ENCODE data around the gene SLCO2B1.

SLCO2B1 gene

DNA sequence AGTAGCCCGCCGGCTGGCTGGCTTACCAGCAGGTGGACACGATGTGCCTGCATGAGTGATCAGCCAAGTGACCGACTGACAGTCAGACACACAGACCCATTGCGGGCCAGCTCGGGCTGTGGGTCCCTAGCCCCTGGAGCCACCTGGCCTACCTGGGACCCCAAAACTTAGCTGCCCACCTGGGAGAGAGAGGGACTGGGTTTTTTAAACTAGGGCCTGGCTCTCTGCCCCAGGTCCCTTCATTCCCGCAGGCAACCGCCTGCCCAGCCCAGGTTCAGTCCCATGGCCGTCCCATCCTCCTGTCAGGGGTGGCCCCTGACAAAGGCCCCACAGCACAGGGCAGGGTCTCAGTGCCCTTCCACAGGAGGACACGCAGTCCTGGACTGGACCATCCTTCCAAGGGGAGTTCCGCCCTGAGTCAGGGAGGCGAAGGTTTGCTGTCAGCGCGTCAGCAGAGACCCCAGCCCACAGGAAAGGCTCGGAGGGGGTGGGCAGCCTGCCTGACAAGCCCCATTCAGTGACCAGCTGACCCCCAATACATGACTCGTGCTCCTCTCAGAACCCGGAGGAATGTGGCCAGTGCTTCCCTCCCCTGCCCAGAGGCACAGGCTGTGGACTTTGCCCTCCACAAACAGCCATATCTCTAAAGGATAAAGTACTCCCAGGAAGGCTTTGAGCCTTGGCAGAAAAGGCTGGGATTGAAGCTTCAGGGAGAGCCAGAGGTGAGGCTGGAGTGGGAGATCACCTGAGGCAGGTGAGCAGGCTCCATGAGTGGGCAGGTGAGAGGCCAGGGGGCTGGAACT is 8.4 kb downstream of the SLCO2B1 start:
- Histone ChIP-seq H3K9ac (ENCODE audit: low read depth, low read length, poor library complexity) (no peak overlapping the region), H3K36me3 (replicated peaks in 1 of 2; ENCODE audit: control insufficient read depth in 2 of 2, insufficient read depth in 2 of 2, low read length in 2 of 2) (no peaks in the 10 kb centered on the region), H3K27ac (replicated peaks; ENCODE audit: low read length) (no peak overlapping the region), H3K18ac (ENCODE audit: low read length) (no peak overlapping the region), H4K91ac (ENCODE audit: low read depth, low read length, poor library complexity) (no peak overlapping the region), H3K14ac (ENCODE audit: low read length) (no peak overlapping the region), H3K79me1 (ENCODE audit: low read depth, low read length) (no peaks in the 10 kb centered on the region), H3K4ac (ENCODE audit: low read length) (no peak overlapping the region), H3K4me3 (ENCODE audit: low read length in 2 of 2) (no peak overlapping the region), H2BK5ac (ENCODE audit: low read length) (peak overlapping the region; percentile 68), H3K4me2 (ENCODE audit: insufficient read depth, low read length, poor library complexity, severe bottlenecking) (no peak overlapping the region), H3K4me1 (ENCODE audit: control insufficient read depth in 2 of 2, insufficient read depth in 1 of 2, low read depth in 1 of 2, low read length in 2 of 2) (peaks cover 5 to 11% of the 10 kb centered on the region in 2 donors), H3K27me3 (ENCODE audit: control insufficient read depth in 3 of 3, insufficient read depth in 3 of 3, low read depth in 1 of 3, low read length in 3 of 3) (no peaks in the 10 kb centered on the region), H3K23ac (ENCODE audit: low read depth, low read length, poor library complexity) (peak overlapping the region; percentile 48), H2BK12ac (ENCODE audit: low read length) (no peak overlapping the region), H4K8ac (ENCODE audit: low read depth, low read length) (no peak overlapping the region), H3K9me3 (replicated peaks in 1 of 2; ENCODE audit: control insufficient read depth in 2 of 2, insufficient read depth in 1 of 2, low read depth in 1 of 2, low read length in 2 of 2) (peaks cover 0 to 12% of the 10 kb centered on the region in 2 donors), H2BK120ac (ENCODE audit: low read depth, low read length) (no peak overlapping the region), H2AK5ac (ENCODE audit: low read depth, low read length) (peak overlapping the region; percentile 51), H2BK15ac (ENCODE audit: low read length) (no peak overlapping the region), H2AFZ (ENCODE audit: low read length) (no peak overlapping the region)
- DNase-seq (ENCODE audit: low spot score), result no peak
- no CpG with 5 or more reads among the region's 17 CpGs for WGBS, 2 donors (ENCODE audit: extremely low coverage in 2 of 2, insufficient read length in 2 of 2, insufficient replicate concordance in 1 of 2)

DNA sequence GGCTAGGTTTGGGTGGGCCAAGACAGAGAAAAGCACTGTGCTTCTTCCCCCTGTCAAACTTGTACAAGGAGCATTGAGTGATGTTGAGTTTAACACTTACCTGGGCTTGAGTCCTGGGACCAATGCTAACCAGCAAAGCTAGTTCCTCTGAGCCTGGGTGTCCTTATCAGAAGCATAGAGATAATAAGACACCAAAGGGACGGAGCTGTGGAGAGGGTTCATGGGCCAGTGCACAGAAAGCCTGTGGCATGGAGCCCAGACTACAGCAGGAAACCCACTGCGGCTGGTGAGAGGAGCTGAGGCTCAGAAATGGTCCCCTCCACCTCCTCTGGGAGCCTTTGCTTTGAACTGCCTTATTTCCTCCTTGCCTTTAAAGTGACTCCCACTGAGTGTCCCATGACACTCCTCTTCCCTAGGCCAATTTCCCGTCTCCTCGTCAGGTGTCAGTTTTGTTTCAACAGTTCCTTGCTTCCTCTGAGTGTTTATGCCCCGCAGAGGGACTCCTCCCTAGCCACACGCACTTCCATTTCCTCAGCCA is 9.4 kb downstream of the SLCO2B1 start:
- DNase-seq (ENCODE audit: low spot score), result no peak
- Histone ChIP-seq H3K9me3 (replicated peaks in 1 of 2; ENCODE audit: control insufficient read depth in 2 of 2, insufficient read depth in 1 of 2, low read depth in 1 of 2, low read length in 2 of 2) (peaks cover 0 to 12% of the 10 kb centered on the region in 2 donors), H3K36me3 (replicated peaks in 1 of 2; ENCODE audit: control insufficient read depth in 2 of 2, insufficient read depth in 2 of 2, low read length in 2 of 2) (no peaks in the 10 kb centered on the region), H4K8ac (ENCODE audit: low read depth, low read length) (no peak overlapping the region), H2BK12ac (ENCODE audit: low read length) (no peak overlapping the region), H3K4me3 (ENCODE audit: low read length in 2 of 2) (no peak overlapping the region), H3K27ac (replicated peaks; ENCODE audit: low read length) (no peak overlapping the region), H3K27me3 (ENCODE audit: control insufficient read depth in 3 of 3, insufficient read depth in 3 of 3, low read depth in 1 of 3, low read length in 3 of 3) (no peaks in the 10 kb centered on the region), H3K4me1 (ENCODE audit: control insufficient read depth in 2 of 2, insufficient read depth in 1 of 2, low read depth in 1 of 2, low read length in 2 of 2) (peaks cover 0 to 7% of the 10 kb centered on the region in 2 donors), H2BK120ac (ENCODE audit: low read depth, low read length) (no peak overlapping the region), H2AK5ac (ENCODE audit: low read depth, low read length) (no peak overlapping the region), H3K4ac (ENCODE audit: low read length) (no peak overlapping the region), H2BK15ac (ENCODE audit: low read length) (no peak overlapping the region), H3K14ac (ENCODE audit: low read length) (no peak overlapping the region), H3K18ac (ENCODE audit: low read length) (no peak overlapping the region), H3K4me2 (ENCODE audit: insufficient read depth, low read length, poor library complexity, severe bottlenecking) (no peak overlapping the region), H3K23ac (ENCODE audit: low read depth, low read length, poor library complexity) (no peak overlapping the region), H2BK5ac (ENCODE audit: low read length) (peak overlapping the region; percentile 68), H4K91ac (ENCODE audit: low read depth, low read length, poor library complexity) (no peak overlapping the region), H3K9ac (ENCODE audit: low read depth, low read length, poor library complexity) (no peak overlapping the region), H2AFZ (ENCODE audit: low read length) (no peak overlapping the region), H3K79me1 (ENCODE audit: low read depth, low read length) (no peaks in the 10 kb centered on the region)
- no CpG with 5 or more reads among the region's 6 CpGs for WGBS, 2 donors (ENCODE audit: extremely low coverage in 2 of 2, insufficient read length in 2 of 2, insufficient replicate concordance in 1 of 2)

DNA sequence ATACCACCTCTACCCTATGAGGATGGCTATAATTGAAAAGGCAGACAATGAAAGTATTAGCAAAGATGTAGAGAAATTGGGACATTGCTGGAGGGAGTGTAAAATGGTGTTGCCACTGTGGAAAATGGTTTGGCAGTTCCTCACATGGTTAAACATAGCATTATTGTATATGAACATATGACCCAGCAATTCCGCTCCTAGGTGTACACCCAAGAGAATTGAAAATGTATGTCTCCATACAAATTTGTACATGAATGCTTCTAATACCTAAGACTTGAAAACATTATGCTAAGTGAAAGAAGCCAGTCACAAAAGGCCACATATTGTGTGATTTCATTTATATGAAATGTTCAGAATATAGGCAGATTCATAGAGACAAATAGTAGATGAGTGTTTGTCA is 10.0 kb downstream of the SLCO2B1 start:
- no peak overlapping the region for H3K14ac ChIP-seq (ENCODE audit: low read length)
- no peak overlapping the region for H2AFZ ChIP-seq (ENCODE audit: low read length)
- no peaks in the 10 kb centered on the region for H3K79me1 ChIP-seq (ENCODE audit: low read depth, low read length)
- no peak overlapping the region for H3K9ac ChIP-seq (ENCODE audit: low read depth, low read length, poor library complexity)
- no peak overlapping the region for H2BK12ac ChIP-seq (ENCODE audit: low read length)
- H4K8ac ChIP-seq (ENCODE audit: low read depth, low read length), result no peak overlapping the region
- H3K4me1 ChIP-seq (ENCODE audit: control insufficient read depth in 2 of 2, insufficient read depth in 1 of 2, low read depth in 1 of 2, low read length in 2 of 2), result peaks cover 0 to 7% of the 10 kb centered on the region in 2 donors
- no peak overlapping the region for H3K27ac ChIP-seq (replicated peaks; ENCODE audit: low read length)
- H3K18ac ChIP-seq (ENCODE audit: low read length), result no peak overlapping the region
- H2AK5ac ChIP-seq (ENCODE audit: low read depth, low read length), result no peak overlapping the region
- H3K4me2 ChIP-seq (ENCODE audit: insufficient read depth, low read length, poor library complexity, severe bottlenecking), result no peak overlapping the region
- H2BK5ac ChIP-seq (ENCODE audit: low read length), result no peak overlapping the region
- peaks cover 0 to 12% of the 10 kb centered on the region in 2 donors for H3K9me3 ChIP-seq (replicated peaks in 1 of 2; ENCODE audit: control insufficient read depth in 2 of 2, insufficient read depth in 1 of 2, low read depth in 1 of 2, low read length in 2 of 2)
- H3K36me3 ChIP-seq (replicated peaks in 1 of 2; ENCODE audit: control insufficient read depth in 2 of 2, insufficient read depth in 2 of 2, low read length in 2 of 2), result no peaks in the 10 kb centered on the region
- no peak for DNase-seq (ENCODE audit: low spot score)
- WGBS, 2 donors (ENCODE audit: extremely low coverage in 2 of 2, insufficient read length in 2 of 2, insufficient replicate concordance in 1 of 2), result no CpG with 5 or more reads among the region's 1 CpG
- no peak overlapping the region for H3K23ac ChIP-seq (ENCODE audit: low read depth, low read length, poor library complexity)
- H3K4me3 ChIP-seq (ENCODE audit: low read length in 2 of 2), result no peak overlapping the region
- no peak overlapping the region for H3K4ac ChIP-seq (ENCODE audit: low read length)
- no peak overlapping the region for H2BK15ac ChIP-seq (ENCODE audit: low read length)
- no peaks in the 10 kb centered on the region for H3K27me3 ChIP-seq (ENCODE audit: control insufficient read depth in 3 of 3, insufficient read depth in 3 of 3, low read depth in 1 of 3, low read length in 3 of 3)
- H2BK120ac ChIP-seq (ENCODE audit: low read depth, low read length), result no peak overlapping the region
- no peak overlapping the region for H4K91ac ChIP-seq (ENCODE audit: low read depth, low read length, poor library complexity)

DNA sequence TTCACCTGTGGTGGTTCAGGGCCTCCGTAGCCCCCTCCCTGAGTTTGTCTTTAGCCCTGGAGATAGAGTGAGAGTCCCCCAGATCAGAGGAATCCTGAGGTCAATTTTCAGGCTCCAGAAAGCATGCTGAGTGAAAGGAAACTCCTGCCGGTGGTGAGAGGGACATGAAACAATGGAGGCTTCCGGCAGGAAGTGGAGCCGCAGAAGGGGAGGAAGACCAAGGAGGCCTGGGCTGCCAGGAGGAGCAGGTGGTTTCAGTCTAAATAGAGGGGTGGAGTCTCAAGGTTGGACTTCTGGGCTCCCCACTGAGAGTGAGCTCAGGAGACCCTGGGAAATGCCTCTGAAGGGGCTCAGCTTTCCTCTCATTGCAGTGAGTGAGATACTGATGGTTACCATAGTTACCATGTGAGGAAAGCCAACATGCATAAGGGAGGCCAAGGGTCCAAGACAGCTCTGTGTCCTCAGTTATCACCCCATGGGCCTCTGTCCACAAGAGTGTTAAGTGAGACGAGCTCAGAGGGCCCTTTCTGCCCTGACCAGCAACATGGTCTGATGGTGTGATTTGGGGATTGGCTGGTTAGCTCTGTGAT is 10.7 kb downstream of the SLCO2B1 start:
- H3K27ac ChIP-seq (replicated peaks; ENCODE audit: low read length), result no peak overlapping the region
- peak overlapping the region; percentile 84 for H2AFZ ChIP-seq (ENCODE audit: low read length)
- H3K79me1 ChIP-seq (ENCODE audit: low read depth, low read length), result no peaks in the 10 kb centered on the region
- no peak overlapping the region for H3K4ac ChIP-seq (ENCODE audit: low read length)
- H4K8ac ChIP-seq (ENCODE audit: low read depth, low read length), result no peak overlapping the region
- H2BK120ac ChIP-seq (ENCODE audit: low read depth, low read length), result no peak overlapping the region
- no peak overlapping the region for H2AK5ac ChIP-seq (ENCODE audit: low read depth, low read length)
- WGBS, 2 donors (ENCODE audit: extremely low coverage in 2 of 2, insufficient read length in 2 of 2, insufficient replicate concordance in 1 of 2), result no CpG with 5 or more reads among the region's 5 CpGs
- H2BK5ac ChIP-seq (ENCODE audit: low read length), result no peak overlapping the region
- H3K9me3 ChIP-seq (replicated peaks in 1 of 2; ENCODE audit: control insufficient read depth in 2 of 2, insufficient read depth in 1 of 2, low read depth in 1 of 2, low read length in 2 of 2), result peaks cover 0 to 12% of the 10 kb centered on the region in 2 donors
- H3K14ac ChIP-seq (ENCODE audit: low read length), result no peak overlapping the region
- H3K27me3 ChIP-seq (ENCODE audit: control insufficient read depth in 3 of 3, insufficient read depth in 3 of 3, low read depth in 1 of 3, low read length in 3 of 3), result no peaks in the 10 kb centered on the region
- peaks cover 0 to 7% of the 10 kb centered on the region in 2 donors for H3K4me1 ChIP-seq (ENCODE audit: control insufficient read depth in 2 of 2, insufficient read depth in 1 of 2, low read depth in 1 of 2, low read length in 2 of 2)
- H2BK12ac ChIP-seq (ENCODE audit: low read length), result no peak overlapping the region
- no peak for DNase-seq (ENCODE audit: low spot score)
- no peak overlapping the region for H2BK15ac ChIP-seq (ENCODE audit: low read length)
- no peak overlapping the region for H3K23ac ChIP-seq (ENCODE audit: low read depth, low read length, poor library complexity)
- H3K9ac ChIP-seq (ENCODE audit: low read depth, low read length, poor library complexity), result no peak overlapping the region
- no peaks in the 10 kb centered on the region for H3K36me3 ChIP-seq (replicated peaks in 1 of 2; ENCODE audit: control insufficient read depth in 2 of 2, insufficient read depth in 2 of 2, low read length in 2 of 2)
- no peak overlapping the region for H4K91ac ChIP-seq (ENCODE audit: low read depth, low read length, poor library complexity)
- H3K18ac ChIP-seq (ENCODE audit: low read length), result no peak overlapping the region
- H3K4me2 ChIP-seq (ENCODE audit: insufficient read depth, low read length, poor library complexity, severe bottlenecking), result no peak overlapping the region
- H3K4me3 ChIP-seq (ENCODE audit: low read length in 2 of 2), result no peak overlapping the region

All from neuronal stem cell (in vitro differentiated cells).